D341Med (cell line): ENCODE measurements around the gene SHC2.
"Not testable (repeated sequence)": the region's sequence is repeated elsewhere in the genome, so short reads cannot be mapped to it uniquely, and the experiment has no call there.

Experiments used
- DNase-seq: peaks from one replicate; pipeline ENCODE4 v3.0.0; 2012; ENCODE audit warnings: low spot score

SHC2 gene

GRCh38 chr19:406971-407510, 53.8 kb downstream of the SHC2 start:
- peak; percentile 53 for DNase-seq

GRCh38 chr19:406135-406781, 54.6 kb downstream of the SHC2 start:
- no peak for DNase-seq

GRCh38 chr19:405121-405965, 55.5 kb downstream of the SHC2 start:
- DNase-seq, result peak; percentile 49

GRCh38 chr19:403221-404027, 57.4 kb downstream of the SHC2 start:
- no peak for DNase-seq

GRCh38 chr19:402786-403185, 58.0 kb downstream of the SHC2 start:
- no peak for DNase-seq

- DNase-seq, result no peak
Observed at GRCh38 chr19:401866-402511, 58.8 kb downstream of the SHC2 start.

- DNase-seq, result no peak
Observed at GRCh38 chr19:400976-401865, 59.6 kb downstream of the SHC2 start.

GRCh38 chr19:399370-399769, 61.5 kb downstream of the SHC2 start:
- no peak for DNase-seq

GRCh38 chr19:398719-399118, 62.1 kb downstream of the SHC2 start:
- no peak for DNase-seq

GRCh38 chr19:397941-398706, 62.7 kb downstream of the SHC2 start:
- no peak for DNase-seq

- no peak for DNase-seq
Observed at GRCh38 chr19:397321-397720, 63.5 kb downstream of the SHC2 start.

- no peak for DNase-seq
Observed at GRCh38 chr19:395467-395866, 65.4 kb downstream of the SHC2 start.

GRCh38 chr19:394857-395256, 66.0 kb downstream of the SHC2 start:
- not testable (repeated sequence) for DNase-seq

- not testable (repeated sequence) for DNase-seq
Observed at GRCh38 chr19:393560-393959, 67.3 kb downstream of the SHC2 start.

- no peak for DNase-seq
Observed at GRCh38 chr19:392375-392970, 68.4 kb downstream of the SHC2 start.

GRCh38 chr19:391726-392374, 69.0 kb downstream of the SHC2 start:
- DNase-seq, result no peak

GRCh38 chr19:391207-391557, 69.7 kb downstream of the SHC2 start:
- DNase-seq, result no peak

- DNase-seq, result no peak
Observed at GRCh38 chr19:390386-391206, 70.2 kb downstream of the SHC2 start.
